Cerebellar cortex (tissue), 1 donor: Measurements from ENCODE around the gene THRB.
"Not testable (repeated sequence)": the region's sequence is repeated elsewhere in the genome, so short reads cannot be mapped to it uniquely, and the experiment has no call there.

ENCODE experiments used
- DNase-seq: peaks from one replicate; pipeline ENCODE4 v3.0.0-alpha.2; 2015; ENCODE audit warnings: low spot score

The THRB gene

DNA sequence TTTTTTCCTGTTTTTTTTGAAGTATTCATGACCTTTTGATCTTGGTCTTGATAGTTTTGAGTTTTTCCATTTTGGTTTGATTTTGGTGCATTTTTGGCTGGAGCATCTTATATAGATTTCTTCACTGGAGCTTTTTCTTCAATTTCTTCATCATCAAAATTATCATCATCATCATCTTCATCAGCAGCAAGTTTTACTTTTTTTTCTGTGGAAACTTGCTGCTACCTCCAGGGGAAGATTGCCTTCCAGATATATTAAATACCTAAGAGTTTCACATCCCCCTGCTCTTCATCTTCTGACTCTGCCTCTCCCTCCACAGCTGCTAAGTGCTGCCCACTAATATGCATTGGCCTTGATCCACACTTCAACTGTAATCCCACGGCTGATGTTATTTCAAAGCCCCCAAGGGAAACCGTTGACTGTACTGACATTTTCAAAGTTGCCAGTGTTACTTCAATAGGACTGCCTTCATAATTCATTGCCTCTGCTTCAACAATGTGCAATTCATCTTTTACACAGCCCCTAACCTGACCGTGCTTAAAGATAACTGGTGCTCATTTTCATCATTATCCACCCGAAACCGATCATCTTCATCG is 397.9 kb downstream of the THRB start:
- DNase-seq = no peak

DNA sequence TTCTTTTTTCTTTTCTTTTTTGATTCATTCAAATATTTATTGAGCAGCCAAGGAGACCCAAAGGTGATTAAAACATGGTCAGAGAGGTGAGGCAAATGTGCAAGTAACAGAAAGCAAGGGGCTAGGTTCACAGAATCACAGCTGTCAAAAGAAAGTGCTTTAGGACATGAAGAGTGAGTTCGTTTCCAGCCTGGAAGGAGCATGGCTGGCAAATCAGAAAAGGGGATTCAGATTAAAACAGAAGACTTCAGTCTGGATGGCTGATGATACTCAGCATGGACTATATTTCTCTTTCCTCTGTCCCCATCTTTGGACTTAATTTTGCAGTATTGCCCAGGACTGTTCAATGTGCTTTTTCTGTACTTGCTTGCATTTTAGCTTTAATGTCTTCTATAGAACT is 398.4 kb downstream of the THRB start:
- DNase-seq = no peak

DNA sequence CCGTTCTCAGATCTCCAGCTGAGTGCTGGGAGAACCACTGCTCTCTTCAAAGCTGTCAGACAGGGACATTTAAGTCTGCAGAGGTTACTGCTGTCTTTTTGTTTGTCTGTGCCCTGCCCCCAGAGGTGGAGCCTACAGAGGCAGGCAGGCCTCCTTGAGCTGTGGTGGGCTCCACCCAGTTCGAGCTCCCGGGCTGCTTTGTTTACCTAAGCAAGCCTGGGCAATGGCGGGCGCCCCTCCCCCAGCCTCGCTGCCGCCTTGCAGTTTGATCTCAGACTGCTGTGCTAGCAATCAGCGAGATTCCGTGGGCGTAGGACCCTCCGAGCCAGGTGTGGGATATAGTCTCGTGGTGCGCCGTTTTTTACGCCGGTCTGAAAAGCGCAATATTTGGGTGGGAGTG is 399.8 kb downstream of the THRB start:
- DNase-seq = not testable (repeated sequence)

DNA sequence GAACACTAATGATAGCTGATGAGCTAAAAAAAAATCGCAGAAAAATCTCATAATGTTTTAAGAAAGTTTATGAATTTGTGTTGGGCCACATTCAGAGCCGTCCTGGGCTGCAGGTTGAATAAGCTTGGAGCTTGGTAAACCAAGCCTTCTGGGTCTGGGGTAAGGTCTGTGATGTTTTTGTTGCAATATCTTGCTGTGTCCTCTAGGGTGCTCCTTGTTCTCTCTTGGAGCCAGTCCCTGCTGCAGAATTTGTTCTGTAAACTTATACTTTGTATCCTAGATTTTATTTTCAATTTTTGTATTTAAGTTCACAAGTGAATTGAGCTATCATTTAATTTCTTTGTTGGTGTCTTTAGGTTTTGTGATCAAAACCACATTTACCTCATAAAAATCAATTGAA is 405.9 kb downstream of the THRB start:
- DNase-seq = no peak

DNA sequence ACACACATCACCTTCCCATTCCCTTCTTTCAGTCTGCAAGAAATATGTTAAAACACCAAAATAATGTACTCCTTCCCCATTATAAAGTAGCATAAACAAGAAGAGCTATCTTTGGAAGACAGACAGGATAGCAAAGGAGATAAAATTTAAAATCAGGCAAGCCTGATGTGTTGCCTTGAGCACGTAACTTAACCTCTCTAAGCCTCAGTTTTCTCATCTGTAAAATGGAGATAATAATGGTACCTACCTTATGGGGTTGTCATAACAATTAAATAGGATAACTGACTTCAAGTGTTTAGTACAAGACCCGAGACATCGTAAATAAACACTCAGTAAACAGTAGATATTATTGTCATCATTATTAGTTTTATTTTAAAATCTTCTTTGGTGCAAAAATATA is 407.2 kb downstream of the THRB start:
- DNase-seq = no peak

DNA sequence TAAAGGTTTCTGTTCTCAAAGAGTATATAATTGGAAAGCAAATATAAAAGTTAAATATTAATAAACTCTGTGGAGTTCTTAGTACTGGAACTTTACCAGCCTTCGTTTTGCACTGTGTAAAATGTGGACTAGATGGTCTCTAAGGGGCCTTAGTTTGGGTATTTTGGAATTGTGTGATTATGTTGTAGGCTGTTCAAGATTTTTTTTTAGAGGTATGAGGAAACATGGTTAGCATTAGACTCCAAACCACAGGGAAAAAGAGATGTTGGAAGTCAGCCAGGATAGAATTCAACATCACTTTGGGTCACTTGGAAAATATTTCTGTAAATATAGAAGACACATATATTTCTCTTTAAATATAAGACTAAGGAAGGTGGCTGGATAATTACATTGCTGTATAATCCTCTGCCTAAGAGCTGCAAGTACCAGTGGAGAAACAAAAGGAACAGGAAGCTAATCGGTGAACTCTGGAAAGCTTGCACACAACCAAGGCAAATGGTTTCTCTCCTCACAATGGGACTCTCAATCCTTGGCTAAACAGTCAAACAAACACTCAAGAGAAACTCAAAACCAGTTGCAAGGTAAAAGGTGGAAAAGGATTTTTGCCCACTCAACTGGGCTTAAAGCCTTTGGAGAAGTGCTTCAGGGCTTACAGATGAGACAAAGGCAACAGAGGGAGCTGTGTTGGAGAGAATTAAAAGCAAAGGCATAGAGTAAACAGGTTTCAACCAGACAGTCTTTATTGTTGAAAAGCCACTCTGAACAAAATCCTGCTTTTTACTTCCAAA is 407.8 kb downstream of the THRB start:
- DNase-seq = no peak

DNA sequence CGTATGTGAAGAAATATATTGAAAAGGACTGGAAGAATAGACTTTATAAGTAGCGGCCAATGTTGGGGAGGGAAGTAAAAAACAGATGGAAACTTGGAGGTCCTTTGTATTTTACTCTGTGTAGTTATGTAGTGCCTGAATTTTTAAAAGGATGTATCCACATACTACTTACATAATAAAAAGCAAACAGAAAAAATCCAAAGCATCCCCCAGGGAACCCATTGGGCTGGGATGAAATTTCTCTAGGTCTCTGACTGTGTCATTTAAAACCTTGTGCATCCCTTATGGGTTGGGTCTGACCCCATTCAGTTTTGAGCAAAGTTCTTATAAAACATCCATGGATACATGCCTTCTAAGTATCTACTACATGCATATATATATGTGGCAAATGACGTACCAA is 408.4 kb downstream of the THRB start:
- DNase-seq = no peak

DNA sequence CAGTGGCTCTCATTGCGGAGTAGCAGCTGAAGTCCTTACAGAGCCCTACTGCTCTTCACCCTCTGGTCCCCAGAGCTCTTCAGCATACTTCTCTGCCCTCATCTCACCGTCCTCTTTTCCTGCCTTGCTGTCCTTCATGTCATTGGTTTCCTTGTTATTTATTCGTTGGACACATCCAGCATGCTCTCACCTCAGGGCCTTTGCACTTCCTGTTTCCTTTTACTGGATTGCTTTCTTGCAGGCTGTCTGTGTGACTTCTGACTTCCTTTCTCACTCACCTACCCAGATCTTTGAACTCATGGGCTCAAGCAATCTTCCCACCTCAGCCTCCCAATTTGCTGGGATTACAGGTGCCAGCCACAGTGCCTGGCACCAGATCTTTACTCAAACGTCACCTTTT is 422.5 kb downstream of the THRB start:
- no peak for DNase-seq

DNA sequence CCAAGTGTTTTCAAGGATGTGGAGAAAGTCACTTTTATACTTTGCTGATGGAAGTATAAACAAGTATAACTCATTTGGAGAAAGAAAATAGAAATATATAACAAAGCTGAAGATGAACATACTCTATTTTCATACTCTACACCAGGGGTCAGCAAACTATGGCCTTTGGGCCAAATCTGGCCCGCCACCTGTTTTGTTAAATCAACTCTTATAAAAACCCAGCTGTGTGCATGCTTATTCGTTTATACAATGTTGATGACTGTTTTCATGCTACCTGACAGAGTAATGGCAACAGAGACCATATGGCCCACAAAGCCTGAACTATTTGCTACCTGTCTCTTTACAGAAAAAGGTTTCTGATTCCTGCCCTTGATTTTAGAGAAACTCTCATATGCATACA is 425.6 kb downstream of the THRB start:
- DNase-seq = no peak

DNA sequence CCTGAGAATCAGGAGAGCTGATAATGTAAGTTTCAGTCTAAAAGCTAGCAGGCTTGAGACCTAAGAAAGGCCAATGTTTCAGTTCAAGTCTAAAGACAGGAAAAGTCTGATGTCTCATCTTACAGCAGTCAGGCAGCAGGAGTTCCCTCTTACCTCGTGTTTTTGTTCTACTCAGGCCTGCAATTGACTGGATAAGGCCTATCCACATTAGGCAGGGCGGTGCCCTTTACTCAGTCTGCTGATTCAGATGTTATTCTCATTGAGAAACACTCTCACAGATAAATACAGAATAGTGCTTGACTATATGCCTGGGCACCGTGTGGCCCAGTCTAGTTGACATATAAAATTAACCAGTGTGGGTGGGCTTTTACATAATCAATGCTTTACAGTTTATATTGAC is 427.2 kb downstream of the THRB start:
- DNase-seq = no peak
